ENCODE measurements around the gene HSPA4. TPM values are rescaled to one million over a fixed set of nuclear protein-coding genes. Genes with fewer than 3 reads are reported as not detected.
A peak's percentile ranks its signal among the peaks of the same experiment; 100 is the strongest.

Gene HSPA4
- total and polyA plus RNA-seq, 2 of the 13 experiments (the other 11 are each of a cell fraction or from before 2014, with no cell fraction given) = 36.6 to 231 TPM

DNA sequence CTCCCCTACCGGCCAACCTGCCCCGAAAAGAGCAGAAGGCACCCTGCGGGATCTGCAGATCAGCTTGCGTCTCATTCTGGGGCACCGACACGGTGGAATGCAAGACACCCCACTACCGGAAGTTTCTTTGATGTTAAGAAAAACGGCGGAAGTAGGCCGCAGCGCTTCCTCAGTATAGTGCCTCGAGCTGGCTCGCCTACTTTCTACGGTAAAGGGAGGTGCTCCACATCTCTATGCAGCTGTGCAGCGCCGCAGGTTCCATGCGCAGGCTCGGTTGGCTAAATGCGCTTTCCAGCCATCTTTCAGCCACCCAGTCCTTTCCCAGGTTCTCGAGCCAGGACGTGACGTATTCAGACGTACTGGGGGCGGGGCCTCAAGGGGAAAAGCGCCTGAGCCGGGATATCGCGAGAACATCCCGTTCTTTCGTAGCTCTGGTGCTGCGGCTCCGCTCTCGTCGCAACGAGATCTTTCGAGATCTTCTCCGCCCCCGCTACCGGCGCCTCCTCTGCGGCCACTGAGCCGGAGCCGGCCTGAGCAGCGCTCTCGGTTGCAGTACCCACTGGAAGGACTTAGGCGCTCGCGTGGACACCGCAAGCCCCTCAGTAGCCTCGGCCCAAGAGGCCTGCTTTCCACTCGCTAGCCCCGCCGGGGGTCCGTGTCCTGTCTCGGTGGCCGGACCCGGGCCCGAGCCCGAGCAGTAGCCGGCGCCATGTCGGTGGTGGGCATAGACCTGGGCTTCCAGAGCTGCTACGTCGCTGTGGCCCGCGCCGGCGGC, at the start of gene HSPA4 (continued):
- peak; percentile 45; the same call in 1 of the 2 replicates for TF ChIP-seq HMGXB3 (CRISPR knock-in tag; IDR thresholded peaks at IDR 0.05; ENCODE audit: borderline replicate concordance)
- TF ChIP-seq RNF219 (CRISPR knock-in tag; IDR thresholded peaks at IDR 0.05) = peak; percentile 83; the same call in 1 of the 2 replicates
- peak; percentile 68; the same call in 1 of the 2 replicates for TF ChIP-seq ZNF776 (CRISPR knock-in tag; IDR thresholded peaks at IDR 0.05)
- TF ChIP-seq, protein P1, sequence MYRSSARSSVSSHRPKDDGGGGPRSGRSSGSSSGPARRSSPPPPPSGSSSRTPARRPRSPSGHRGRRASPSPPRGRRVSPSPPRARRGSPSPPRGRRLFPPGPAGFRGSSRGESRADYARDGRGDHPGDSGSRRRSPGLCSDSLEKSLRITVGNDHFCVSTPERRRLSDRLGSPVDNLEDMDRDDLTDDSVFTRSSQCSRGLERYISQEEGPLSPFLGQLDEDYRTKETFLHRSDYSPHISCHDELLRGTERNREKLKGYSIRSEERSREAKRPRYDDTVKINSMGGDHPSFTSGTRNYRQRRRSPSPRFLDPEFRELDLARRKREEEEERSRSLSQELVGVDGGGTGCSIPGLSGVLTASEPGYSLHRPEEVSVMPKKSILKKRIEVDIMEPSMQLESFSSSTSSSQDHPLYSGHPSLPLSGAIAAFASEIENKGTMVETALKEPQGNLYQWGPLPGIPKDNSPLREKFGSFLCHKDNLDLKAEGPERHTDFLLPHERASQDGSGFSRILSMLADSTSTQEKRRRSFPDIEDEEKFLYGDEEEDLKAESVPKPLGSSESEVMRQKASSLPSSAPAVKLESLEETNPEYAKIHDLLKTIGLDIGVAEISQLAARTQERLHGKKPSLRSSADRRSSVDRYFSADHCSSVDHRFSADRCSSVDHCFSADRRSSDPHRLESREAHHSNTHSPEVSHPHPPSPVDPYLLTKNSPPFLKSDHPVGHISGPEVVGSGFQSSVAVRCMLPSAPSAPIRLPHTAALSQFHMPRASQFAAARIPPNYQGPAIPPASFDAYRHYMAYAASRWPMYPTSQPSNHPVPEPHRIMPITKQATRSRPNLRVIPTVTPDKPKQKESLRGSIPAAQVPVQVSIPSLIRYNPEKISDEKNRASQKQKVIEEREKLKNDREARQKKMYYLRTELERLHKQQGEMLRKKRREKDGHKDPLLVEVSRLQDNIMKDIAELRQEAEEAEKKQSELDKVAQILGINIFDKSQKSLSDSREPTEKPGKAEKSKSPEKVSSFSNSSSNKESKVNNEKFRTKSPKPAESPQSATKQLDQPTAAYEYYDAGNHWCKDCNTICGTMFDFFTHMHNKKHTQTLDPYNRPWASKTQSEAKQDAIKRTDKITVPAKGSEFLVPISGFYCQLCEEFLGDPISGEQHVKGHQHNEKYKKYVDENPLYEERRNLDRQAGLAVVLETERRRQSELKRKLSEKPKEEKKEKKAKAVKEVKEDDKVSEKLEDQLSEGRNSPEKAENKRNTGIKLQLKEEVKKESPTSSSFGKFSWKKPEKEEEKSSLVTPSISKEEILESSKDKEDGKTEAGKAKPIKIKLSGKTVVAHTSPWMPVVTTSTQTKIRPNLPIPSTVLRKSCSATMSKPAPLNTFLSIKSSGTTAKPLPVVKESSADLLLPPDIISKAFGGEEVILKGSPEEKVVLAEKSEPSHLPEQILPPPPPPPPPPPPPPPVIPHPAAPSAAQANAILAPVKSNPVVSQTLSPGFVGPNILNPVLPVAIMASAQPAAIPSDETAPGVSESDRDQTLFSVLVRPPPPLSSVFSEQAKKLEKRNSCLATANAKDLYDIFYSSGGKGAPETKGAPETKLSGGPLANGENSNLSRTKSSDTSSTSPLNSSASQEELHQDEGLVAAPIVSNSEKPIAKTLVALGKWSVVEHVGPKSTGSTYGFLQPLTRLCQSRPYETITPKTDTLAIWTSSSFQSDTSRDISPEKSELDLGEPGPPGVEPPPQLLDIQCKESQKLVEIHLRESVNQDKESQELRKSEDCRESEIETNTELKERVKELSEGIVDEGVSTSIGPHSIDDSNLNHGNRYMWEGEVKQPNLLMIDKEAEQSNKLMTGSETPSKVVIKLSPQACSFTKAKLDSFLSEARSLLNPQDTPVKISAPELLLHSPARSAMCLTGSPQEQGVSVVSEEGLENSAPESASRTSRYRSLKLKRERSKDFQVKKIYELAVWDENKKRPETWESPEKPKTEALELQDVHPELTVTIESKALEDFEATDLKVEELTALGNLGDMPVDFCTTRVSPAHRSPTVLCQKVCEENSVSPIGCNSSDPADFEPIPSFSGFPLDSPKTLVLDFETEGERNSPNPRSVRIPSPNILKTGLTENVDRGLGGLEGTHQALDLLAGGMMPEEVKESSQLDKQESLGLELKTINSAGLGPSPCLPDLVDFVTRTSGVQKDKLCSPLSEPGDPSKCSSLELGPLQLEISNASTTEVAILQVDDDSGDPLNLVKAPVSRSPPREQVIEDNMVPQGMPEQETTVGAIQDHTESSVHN (CRISPR knock-in tag; IDR thresholded peaks at IDR 0.05) = no peak
- peak; percentile 93 for TF ChIP-seq GABPB1 (CRISPR knock-in tag; IDR thresholded peaks at IDR 0.05)
- TF ChIP-seq ZNF780A (CRISPR knock-in tag; IDR thresholded peaks at IDR 0.05) = 0 out of 2 replicates have a peak, but pooled peaks have one; percentile 9
- TF ChIP-seq KDM3A (CRISPR knock-in tag; IDR thresholded peaks at IDR 0.05; ENCODE audit: low read depth) = 0 out of 2 replicates have a peak, but pooled peaks have one; percentile 17
- TF ChIP-seq RFXAP (CRISPR knock-in tag; IDR thresholded peaks at IDR 0.05; ENCODE audit: borderline replicate concordance) = peak; percentile 78
- TF ChIP-seq ZNF460 (CRISPR knock-in tag; IDR thresholded peaks at IDR 0.05; ENCODE audit: borderline replicate concordance) = no peak
- TF ChIP-seq YEATS4 (CRISPR knock-in tag; IDR thresholded peaks at IDR 0.05; ENCODE audit: borderline replicate concordance) = peak; percentile 89; the same call in 1 of the 2 replicates
- no peak for TF ChIP-seq ZNF747 (CRISPR knock-in tag; IDR thresholded peaks at IDR 0.05; ENCODE audit: borderline replicate concordance)
- TF ChIP-seq, protein P2, sequence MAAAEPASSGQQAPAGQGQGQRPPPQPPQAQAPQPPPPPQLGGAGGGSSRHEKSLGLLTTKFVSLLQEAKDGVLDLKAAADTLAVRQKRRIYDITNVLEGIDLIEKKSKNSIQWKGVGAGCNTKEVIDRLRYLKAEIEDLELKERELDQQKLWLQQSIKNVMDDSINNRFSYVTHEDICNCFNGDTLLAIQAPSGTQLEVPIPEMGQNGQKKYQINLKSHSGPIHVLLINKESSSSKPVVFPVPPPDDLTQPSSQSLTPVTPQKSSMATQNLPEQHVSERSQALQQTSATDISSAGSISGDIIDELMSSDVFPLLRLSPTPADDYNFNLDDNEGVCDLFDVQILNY (CRISPR knock-in tag; conservative IDR thresholded peaks at IDR 0.05) = no peak; the same call in 1 of the 2 replicates
